ENCODE measurements around the gene CADM2.
"Not testable (repeated sequence)": the region's sequence is repeated elsewhere in the genome, so short reads cannot be mapped to it uniquely, and the experiment has no call there.

The CADM2 gene

GRCh38 chr3:85846940-85847339, 888.2 kb downstream of the CADM2 start:
- DNase-seq, result no peak

GRCh38 chr3:85851071-85851470, 892.3 kb downstream of the CADM2 start:
- no peak for DNase-seq

GRCh38 chr3:85853805-85854204, 895.0 kb downstream of the CADM2 start:
- DNase-seq, result no peak

GRCh38 chr3:85862893-85863455, 904.2 kb downstream of the CADM2 start:
- DNase-seq, result no peak

GRCh38 chr3:85864896-85865295, 906.1 kb downstream of the CADM2 start:
- no peak for DNase-seq

- no peak for DNase-seq
Measured at GRCh38 chr3:85867072-85867471, 908.3 kb downstream of the CADM2 start.

GRCh38 chr3:85875589-85875988, 916.8 kb downstream of the CADM2 start:
- DNase-seq, result no peak

GRCh38 chr3:85877631-85878030, 918.8 kb downstream of the CADM2 start:
- DNase-seq, result no peak

GRCh38 chr3:85881833-85882393, 923.1 kb downstream of the CADM2 start:
- DNase-seq, result no peak

GRCh38 chr3:85890043-85890555, 931.3 kb downstream of the CADM2 start:
- DNase-seq, result no peak

- no peak for DNase-seq
Measured at GRCh38 chr3:85903434-85903833, 944.6 kb downstream of the CADM2 start.

- no peak for DNase-seq
Measured at GRCh38 chr3:85912980-85913379, 954.2 kb downstream of the CADM2 start.

- DNase-seq, result no peak
Measured at GRCh38 chr3:85922374-85922773, 963.6 kb downstream of the CADM2 start.

GRCh38 chr3:85930718-85931117, 971.9 kb downstream of the CADM2 start:
- DNase-seq, result no peak

- no peak for DNase-seq
Measured at GRCh38 chr3:85933326-85933725, 974.5 kb downstream of the CADM2 start.

GRCh38 chr3:85935171-85935570, 976.4 kb downstream of the CADM2 start:
- DNase-seq, result no peak

- DNase-seq, result no peak
Measured at GRCh38 chr3:85939074-85939482, 980.3 kb downstream of the CADM2 start.

GRCh38 chr3:85950435-85950834, 991.6 kb downstream of the CADM2 start:
- no peak for DNase-seq

GRCh38 chr3:85960793-85961192, 1002.0 kb downstream of the CADM2 start:
- DNase-seq, result no peak

- no peak for DNase-seq
Measured at GRCh38 chr3:85977615-85978338, 1019.0 kb downstream of the CADM2 start.

- no peak for DNase-seq
Measured at GRCh38 chr3:85979034-85979433, 1020.2 kb downstream of the CADM2 start.

GRCh38 chr3:85989581-85989980, 1030.8 kb downstream of the CADM2 start:
- not testable (repeated sequence) for DNase-seq

- no peak for DNase-seq
Measured at GRCh38 chr3:86029590-86029989, 1070.8 kb downstream of the CADM2 start.

GRCh38 chr3:86037916-86038315, 1079.1 kb downstream of the CADM2 start:
- no peak for DNase-seq
